Activated CD4-positive, CD25-positive, alpha-beta regulatory T cell treated with anti-CD3 and anti-CD28 coated beads, Interleukin-2, amount 50 U/mL, for 72 hours (primary cell): Measurements from ENCODE around the gene DDA1.
"Not testable (repeated sequence)": the region's sequence is repeated elsewhere in the genome, so short reads cannot be mapped to it uniquely, and the experiment has no call there.

Experiments used
- DNase-seq: peaks from one replicate; pipeline ENCODE4 v3.0.0; 2021

Gene DDA1

DNA sequence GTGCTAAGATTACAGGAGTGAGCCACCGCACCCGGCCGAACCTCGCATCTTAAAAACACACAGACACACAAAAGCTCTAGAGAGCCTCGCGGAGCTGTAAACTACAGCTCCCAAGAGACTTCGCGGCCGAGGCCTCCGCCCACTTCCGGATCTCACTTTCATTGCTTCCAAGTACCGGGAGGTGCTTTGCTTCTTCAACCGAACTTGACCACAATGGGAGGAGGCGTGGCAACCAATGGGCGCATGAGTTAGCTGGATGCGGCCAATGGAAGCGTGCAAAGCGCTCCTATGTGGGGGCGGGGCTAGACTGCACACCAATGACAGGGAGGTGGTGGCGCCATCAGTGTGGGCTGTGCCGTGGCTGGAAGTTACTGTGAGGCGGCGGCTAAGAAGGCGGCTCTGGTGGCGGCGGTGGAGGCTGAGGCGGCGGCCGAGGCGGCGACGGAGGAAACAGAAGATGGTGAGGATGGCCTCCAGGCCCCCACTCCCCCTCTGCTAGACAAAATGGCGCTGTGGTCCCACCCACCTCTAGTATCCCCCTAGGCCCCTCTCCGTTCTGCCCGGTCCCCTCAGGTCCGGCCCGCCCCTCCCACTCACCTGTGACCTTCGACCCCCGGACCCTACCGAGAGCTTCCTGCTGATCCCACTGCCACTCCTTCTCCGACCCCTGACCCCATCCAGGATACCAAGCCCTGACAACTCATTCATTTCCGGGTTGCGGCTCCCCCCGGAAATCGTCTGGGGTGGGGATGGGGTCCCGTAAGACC, at the start of gene DDA1:
Gene DDA1 (plus strand): TSS at position 366 of the 767 bp plus-strand sequence. CDS start 92 bp downstream, at position 458.
- peak; percentile 96 for DNase-seq

DNA sequence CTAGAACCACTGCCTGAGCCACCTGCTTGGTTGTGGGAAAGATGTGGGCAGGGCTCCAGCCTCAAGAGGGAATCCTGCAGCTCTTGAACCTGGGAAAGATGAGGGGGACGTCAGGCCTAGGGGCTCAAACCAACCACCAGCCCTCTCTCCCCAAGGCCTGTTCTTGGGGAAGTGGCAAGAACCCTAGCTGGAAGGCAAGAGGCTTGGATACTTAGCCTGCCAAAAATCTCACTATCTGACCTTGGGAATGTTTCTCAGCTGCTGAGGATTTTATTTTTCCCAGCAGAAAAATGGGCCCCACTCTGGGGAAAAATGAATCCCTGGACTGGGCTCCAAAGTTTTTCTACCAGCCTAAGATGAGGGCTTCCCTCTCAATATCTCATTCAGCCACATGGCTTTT, 49.4 kb upstream of the DDA1 start:
- DNase-seq, result no peak

DNA sequence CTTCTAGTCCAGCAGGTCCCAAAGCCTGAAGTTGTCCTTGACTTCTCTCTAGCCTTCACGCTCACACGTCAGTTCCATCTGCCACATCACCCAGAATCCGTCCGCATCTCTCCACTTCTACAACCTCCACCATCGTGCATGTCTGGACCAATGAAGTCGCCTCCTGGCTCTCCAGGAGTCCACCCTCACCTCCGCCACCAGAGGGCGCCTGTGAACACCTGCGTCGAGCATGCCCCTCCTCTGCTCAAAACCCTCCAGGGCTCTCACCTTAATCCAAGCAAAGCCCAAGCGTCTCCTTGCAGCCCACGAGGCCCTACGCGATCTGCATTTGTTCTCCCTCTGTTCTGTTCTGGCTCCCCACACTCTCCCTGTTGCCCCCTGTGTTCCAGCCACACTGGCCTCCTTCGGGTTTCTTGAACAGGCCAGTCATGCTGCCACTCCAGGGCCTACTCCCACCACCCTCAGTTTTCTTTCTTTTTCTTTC, 48.5 kb upstream of the DDA1 start:
- DNase-seq, result peak; percentile 90

DNA sequence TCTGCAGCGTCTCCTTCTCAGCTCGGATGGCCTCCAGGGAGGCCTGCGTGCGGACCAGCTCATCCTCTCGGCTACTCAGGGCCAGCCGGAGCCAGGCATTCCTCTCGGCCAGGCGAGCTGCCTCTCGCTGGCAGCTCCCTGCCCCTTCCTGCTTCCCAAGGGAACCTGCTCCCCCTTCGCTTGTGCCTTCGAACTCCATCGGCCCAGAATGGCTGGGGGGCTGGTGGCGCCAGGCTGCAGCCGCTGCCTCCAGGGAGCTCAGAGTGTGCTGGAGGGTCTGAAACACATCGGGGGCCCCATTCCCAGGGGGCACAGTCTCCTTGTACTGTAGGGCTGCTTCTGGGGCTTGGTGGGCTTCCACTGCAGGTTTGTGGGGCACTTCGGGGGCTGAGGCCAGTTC, 46.8 kb upstream of the DDA1 start:
- DNase-seq, result no peak

DNA sequence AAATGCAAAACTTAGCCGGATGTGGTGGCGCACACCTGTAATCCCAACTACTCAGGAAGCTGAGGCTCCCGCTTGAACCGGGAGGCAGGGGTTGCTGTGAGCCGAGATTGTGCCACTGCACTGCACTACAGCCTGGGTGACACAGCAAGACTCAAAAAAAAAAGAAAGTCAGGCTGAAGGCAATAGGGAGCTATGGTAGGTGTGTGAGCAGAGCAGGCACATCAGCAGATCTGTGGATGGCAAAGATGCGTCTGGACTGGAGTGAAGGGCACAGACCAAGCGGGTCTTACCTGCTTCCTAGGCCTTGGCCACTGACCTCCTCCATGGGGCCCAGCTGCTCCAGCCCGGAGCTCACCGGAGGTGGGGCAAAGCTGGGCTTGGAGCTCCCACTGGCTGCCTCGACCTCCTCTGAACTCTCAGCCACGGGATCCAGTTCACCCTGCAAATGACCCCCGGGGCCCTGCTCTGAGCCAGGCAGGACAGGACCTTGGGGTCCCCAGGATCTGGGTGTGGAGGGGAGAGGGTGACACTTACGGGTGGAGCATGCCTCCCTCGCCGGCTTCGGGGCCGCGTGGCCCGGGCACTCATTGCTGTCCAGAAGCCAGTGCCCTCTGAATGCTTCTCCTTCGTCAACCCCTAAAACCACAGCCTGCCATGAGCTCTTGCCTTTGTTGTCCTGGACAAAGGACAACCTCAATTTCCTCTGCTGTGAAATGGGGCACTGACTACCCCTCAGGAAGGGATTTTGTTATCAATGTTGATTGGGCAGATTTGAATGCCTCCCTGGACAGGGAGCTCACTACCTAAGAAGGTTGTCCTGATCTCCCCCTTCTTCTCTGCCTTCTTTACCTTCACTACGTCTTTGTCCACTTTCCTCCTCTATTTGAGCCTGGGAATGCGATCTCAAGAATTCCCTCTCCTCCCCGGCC, 45.4 kb upstream of the DDA1 start:
- DNase-seq, result no peak

DNA sequence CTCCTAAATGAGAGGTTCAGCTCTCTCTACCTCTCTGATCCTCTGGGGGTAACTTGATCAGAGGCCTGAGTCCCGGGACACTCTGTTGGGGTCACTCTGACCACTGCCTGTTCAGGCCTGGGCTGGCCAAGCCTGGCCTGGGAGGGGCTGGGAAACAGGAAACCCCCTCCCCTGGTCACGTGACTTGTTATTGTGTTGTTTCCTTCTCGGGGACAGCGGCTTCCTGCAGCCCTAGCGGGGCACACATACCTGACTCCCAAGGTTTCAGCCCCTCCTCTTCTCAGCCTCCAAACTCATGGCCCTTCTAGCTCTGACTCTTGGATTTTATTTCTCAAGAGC, 44.8 kb upstream of the DDA1 start, which contains the start of gene USHBP1:
Gene USHBP1 (minus strand): TSS at position 105 of the 339 bp plus-strand sequence. CDS start 446 bp downstream, outside the sequence.
- no peak for DNase-seq

DNA sequence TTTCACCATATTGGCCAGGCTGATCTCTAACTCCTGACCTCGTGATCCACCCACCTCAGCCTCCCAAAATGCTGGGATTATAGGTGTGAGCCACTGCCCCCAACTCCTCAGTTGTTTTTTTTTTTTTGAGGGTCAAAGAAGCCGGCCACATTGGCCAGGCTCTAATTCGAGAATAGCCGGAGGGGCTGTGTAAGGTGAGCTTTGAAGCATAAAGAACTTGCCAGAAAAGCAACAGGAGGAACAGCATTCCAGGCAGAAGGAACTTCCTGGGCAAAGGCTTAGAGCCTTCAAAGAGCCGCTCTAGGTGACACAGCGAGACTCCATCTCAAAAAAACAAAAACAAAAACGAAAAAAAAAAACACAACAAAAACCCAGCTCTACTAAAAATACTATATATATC, 43.3 kb upstream of the DDA1 start:
- no peak for DNase-seq

DNA sequence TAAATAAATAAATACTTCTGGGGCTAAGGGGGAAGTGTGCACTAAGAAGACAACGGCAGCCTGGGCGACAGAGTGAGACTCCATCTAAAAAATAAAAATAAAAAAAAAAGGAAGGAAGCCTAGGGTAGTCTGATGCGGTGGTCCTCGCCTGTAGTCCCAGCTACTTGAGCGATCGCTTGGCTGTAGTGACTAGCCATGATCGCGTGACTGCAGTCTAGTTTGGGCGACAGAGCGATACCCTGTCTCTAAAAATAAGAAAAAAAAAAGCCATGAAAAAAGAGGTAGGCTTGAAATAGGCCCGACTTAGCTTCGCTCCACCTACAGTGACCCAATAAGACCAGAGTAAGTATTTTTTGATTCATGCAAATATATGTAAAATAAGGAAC, 42.8 kb upstream of the DDA1 start:
- no peak for DNase-seq

DNA sequence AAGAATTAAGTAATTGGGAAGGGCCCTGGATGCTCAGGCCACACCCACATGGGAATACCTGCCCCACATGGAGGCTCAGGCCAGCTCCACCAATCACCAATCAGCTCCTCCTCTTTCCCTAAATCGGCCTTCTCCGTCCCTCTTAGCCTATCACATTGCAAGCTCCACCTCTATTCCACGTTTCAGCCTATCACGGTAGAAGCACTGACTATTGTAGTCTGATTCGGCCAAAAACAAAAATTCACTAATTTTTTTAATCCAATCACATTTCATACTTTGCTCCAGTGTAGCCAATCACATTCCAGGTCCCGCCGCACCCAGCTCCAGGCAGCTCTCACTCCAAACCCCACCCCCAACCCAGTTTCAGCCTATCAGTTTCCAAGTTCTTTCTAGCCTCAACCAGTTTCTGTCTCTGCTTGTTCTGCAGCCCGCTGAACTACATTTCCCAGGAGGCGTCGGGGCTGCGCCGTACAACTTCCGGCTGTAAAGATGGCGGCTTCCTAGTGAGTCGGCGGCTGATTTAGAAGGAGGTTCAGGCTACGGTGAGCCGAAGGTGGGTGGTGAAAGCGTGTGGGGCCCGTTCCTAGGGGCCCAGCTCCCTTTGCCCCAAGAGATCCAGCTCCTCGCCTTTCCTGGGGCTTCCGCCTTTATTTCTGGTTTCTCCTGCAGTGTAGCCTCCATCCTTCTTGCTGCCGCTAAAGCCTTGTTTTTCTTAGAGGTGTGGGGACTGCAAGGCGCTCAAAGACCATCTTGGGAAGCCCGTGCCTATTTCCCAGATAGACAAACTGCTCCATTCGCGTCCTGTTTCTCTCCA, 42.2 kb upstream of the DDA1 start, which contains the start of gene BABAM1:
Gene BABAM1 (plus strand): TSS at position 469 of the 814 bp plus-strand sequence. CDS start 1,364 bp downstream, outside the sequence.
- peak; percentile 88 for DNase-seq

DNA sequence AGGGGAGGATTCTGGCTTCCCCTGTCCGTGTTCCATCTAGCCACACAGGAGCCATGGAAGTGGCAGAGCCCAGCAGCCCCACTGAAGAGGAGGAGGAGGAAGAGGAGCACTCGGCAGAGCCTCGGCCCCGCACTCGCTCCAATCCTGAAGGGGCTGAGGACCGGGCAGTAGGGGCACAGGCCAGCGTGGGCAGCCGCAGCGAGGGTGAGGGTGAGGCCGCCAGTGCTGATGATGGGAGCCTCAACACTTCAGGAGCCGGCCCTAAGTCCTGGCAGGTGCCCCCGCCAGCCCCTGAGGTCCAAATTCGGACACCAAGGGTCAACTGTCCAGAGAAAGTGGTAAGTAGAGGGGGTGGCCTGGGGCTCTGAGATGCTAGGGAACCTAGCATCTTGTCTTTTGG, 40.6 kb upstream of the DDA1 start:
- DNase-seq, result no peak

DNA sequence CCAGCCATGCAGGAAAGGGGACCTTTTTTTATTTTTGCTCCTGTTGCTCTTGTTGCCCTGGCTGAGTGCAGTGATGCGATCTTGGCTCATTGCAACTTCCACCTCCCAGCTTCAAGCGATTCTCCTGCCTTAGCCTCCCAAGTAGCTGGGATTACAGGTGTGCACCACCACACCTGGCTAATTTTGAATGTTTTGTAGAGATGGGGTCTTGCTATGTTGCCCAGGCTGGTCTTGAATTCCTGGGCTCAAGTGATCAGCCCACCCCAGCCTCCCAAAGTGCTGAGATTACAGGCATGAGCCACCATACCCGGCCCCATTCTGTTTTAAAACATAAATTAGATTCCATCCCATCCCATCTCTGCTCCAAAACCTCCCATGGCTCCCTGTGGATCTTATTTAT, 34.5 kb upstream of the DDA1 start:
- not testable (repeated sequence) for DNase-seq

DNA sequence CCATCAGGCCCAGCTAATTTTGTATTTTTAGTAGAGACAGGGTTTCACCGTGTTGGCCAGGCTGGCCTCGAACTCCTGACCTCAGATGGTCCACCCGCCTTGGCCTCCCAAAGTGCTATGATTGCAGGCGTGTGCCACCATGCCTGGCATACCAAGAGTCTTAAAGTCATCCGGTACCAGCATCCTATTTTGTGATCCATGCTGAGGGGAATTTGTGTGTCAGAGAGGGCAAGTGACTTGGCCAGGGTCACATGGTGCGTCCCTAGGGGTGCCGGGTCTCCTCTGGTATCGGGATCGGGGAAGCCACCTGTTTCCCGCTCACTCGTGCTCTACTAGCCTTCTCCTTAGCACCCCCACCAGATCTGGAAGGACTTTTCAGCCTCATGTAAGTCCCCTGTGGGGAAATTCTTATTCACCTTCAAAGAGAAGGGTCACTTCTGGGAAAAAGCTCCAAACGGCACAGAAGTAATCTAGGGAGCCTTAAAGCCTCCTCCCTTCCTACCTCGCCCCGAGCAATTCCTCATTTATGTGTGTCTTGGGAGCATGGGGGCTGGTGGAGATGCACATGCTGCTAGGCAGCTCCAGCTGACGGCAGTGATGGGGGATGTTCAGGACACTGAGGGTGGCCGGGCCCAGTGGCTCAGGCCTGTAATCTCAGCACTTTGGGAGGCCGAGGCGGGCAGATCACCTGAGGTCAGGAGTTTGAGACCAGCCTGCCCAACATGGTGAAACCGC, 33.8 kb upstream of the DDA1 start:
- DNase-seq, result no peak

DNA sequence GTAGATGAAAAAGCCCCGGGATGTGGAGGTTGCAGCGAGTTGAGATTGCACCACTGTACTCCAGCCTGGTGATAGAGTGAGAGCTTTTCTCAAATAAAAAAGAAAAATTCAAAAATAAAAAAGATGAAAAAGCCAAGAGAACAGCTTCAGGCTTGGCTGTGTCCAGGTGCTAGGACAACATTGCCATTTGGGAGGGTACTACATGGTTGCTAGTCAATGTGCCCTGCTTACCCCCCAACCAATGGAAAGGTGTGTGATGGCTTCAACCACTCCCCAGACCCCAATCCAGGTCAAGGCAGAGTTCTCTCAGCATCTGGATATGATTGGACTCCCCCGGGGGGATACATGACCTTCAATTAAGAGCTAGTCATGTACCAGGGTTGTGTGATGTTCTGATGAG, 29.9 kb upstream of the DDA1 start:
- DNase-seq, result no peak

DNA sequence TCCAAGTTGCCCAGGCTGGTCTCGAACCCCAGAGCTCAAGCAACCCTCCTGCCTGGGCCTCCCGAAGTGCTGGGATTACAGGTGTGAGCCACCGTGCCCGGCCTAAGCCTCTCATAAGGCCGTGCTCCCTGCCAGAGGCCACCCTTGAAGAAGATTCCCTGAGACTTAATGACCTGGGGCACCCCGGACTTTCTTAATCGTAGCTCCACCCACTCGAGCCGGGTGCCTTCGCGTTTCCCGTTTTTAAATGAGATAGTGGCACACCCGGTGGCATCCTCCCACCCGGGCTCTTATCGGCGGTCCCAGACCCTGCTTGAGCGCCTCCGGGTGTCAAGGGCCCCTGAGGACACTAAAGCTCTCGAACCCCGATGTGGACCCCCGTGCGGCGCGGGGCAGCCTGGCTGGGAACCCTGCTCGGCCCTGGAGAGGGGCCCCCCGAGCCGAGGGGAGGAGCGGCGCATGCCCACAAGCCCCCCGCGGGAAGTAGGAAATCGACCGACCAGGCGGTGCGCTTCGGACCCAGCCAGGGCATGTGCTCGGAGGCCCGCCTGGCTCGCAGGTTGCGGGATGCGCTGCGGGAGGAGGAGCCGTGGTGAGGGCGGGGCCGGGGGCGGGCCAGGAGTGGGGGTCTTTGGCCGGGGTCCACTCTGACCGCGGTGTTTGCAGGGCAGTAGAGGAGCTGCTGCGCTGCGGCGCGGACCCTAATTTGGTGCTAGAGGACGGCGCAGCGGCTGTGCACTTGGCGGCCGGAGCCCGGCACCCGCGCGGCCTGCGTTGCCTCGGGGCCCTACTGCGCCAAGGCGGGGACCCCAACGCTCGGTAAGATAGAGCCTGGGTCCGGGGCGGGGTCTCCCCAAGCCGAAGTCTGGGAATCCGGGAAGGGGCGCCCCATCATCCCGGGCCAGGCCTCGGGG, 27.7 kb upstream of the DDA1 start, which contains the start of gene ANKLE1:
Gene ANKLE1 (plus strand): TSS at position 511 of the 914 bp plus-strand sequence. CDS start 20 bp downstream, at position 531.
- DNase-seq, result no peak

DNA sequence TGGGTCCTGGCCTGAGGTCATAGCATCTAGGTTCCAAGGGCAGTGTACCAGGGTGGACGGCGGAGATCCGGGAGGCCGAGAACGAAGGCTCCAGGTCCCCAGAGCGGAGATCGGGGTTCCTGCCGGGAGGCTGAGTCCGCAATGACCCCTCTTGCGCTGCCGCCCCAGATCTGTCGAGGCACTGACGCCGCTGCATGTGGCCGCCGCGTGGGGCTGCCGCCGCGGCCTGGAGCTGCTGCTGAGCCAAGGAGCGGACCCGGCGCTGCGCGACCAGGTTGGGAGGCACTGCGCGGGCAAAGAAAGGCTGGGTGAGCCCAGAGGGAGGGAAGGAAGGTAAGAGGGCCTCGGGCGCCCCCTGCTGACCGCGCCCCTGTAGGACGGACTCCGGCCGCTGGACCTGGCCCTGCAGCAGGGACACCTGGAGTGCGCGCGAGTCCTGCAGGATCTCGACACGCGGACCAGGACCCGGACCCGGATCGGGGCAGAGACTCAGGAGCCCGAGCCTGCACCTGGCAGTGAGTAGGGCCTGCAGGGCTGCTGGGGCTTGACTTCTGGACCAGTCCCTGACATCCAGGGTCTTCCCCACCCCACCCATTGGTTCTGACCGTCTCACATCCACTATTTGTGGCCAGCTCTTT, 26.8 kb upstream of the DDA1 start:
- peak; percentile 85 for DNase-seq

DNA sequence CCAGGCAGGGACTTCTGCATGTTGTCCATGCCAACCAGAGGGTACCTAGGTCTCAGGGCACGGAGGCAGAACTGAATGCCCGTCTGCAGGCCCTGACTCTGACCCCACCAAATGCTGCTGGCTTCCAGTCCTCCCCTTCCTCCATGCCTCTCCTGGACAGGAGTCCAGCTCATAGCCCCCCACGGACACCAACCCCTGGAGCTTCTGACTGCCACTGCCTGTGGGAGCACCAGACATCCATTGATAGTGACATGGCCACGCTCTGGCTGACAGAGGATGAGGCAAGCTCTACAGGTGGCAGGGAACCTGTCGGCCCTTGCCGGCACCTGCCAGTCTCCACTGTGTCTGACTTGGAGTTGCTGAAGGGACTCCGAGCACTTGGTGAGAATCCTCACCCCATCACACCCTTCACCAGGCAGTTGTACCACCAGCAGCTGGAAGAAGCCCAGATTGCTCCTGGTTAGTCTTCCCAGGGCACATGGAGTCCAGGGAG, 25.8 kb upstream of the DDA1 start:
- DNase-seq, result no peak

DNA sequence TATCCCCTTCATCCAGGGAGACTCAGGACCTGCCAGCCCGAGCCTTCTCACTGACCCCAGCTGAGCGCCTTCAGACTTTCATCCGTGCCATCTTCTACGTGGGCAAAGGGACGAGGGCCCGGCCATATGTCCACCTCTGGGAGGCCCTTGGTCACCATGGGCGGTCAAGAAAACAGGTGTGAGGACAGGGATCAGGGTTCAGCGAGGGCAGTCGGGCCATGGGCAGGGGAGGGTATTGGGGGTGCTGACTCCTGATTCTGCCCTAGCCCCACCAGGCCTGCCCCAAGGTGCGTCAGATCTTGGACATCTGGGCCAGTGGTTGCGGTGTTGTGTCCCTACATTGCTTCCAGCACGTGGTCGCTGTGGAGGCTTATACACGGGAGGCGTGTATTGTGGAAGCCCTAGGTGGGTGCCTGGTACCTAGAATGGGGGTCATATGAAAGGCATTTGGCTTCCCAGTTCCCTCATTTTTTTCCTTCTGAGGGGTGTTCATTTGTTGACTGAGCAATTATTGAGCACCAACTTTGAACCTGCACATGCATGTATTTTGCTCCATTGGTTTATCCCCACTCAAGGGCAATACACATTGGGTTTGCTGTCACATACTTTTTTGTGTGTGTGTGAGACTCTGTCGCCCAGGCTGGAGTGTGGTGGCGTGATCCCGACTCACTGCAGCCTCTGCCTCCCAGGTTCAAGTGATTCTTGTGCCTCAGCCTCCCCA, 23.8 kb upstream of the DDA1 start:
- no peak for DNase-seq

DNA sequence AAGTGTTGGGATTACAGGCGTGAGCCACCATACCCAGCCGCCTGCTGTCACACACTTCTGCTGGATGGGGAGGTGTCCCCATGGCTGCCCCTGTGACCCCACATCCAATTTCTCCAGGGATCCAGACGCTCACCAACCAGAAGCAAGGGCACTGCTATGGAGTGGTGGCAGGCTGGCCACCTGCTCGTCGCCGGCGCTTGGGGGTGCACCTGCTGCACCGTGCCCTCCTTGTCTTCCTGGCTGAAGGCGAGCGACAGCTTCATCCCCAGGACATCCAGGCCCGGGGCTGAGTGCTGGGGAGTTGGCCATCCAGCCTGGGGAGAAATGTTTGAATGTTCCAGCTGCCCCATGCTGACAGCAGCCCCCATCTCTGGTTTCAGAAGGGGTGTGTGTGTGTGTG, 23.1 kb upstream of the DDA1 start:
- no peak for DNase-seq

DNA sequence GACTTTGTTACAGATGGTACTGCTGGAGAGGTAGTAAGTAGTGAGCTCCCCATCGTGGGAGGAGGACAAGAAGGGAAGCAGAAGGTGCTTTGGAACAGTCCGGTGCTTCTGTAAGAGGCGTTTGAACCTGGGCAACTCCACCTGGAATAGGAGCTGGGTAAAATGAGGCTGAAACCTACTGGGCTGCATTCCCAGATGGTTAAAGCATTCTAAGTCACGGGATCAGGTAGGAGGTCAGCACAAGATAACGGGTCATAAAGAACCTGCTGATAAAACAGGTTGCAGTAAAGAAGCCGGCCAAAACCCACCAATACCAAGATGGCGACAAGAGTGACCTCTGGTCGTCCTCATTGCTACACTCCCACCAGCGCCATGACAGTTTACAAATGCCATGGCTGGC, 22.6 kb upstream of the DDA1 start:
- DNase-seq, result no peak
